HL-60/S4 treated with phorbol 12-myristate 13-acetate at 8.2 ng/mL for 4 days and 3 days (cell line): ENCODE results near the gene KIAA0586.

Source experiments
- in situ Hi-C: fragments of 300-500 bp; cut with MboI; formaldehyde crosslinking; loops from 2 replicates; pipeline ENCODE4 v1.15.0; 2022; ENCODE audit warnings: low sequenced_read_pairs

KIAA0586 gene

GRCh38 chr14:58593977-58594376, 166.5 kb downstream of the KIAA0586 start:
- in situ Hi-C loops, result no loop called here

GRCh38 chr14:58597041-58597440, 169.5 kb downstream of the KIAA0586 start:
- in situ Hi-C loops, result no loop called here

GRCh38 chr14:58598028-58598803, 170.7 kb downstream of the KIAA0586 start:
- in situ Hi-C loops, result no loop called here

- in situ Hi-C loops, result no loop called here
These were observed 171.4 kb downstream of the KIAA0586 start for GRCh38 chr14:58598804-58599525.

- in situ Hi-C loops, result no loop called here
These were observed 172.2 kb downstream of the KIAA0586 start for GRCh38 chr14:58599707-58600106.
